Stimulated activated CD8-positive, alpha-beta memory T cell treated with anti-CD3 and anti-CD28 coated beads, Interleukin-2, amount 100 ng/mL, for 1 hour (primary cell): ENCODE results near the gene CT45A2.
"Not testable (repeated sequence)": the region's sequence is repeated elsewhere in the genome, so short reads cannot be mapped to it uniquely, and the experiment has no call there.

ENCODE experiments used
- DNase-seq, 2 donors: peaks; one replicate each; pipeline ENCODE4 v3.0.0-alpha.2; 2020; ENCODE audit warnings: low read depth in 2 of 2

Gene CT45A2

GRCh38 chrX:135819912-135820311 lies at the start of gene CT45A2:
Gene CT45A2, minus strand, starts transcription at chrX:135820012. Its CDS starts 3,747 bp downstream, at chrX:135816265.
- DNase-seq, result not testable (repeated sequence)

- DNase-seq, result not testable (repeated sequence)
These were observed 34.6 kb upstream of the CT45A2 start, which contains the start of gene CT45A8 for GRCh38 chrX:135854438-135854837. Gene CT45A8, minus strand, starts transcription at chrX:135854538. Its CDS starts 3,755 bp downstream, at chrX:135850783.

- not testable (repeated sequence) for DNase-seq
These were observed 17.4 kb upstream of the CT45A2 start, which contains the start of gene CT45A7 for GRCh38 chrX:135837180-135837579. Gene CT45A7, minus strand, starts transcription at chrX:135837280. Its CDS starts 3,747 bp downstream, at chrX:135833533.

GRCh38 chrX:135802687-135803086 lies 17.1 kb downstream of the CT45A2 start, which contains the start of gene CT45A6:
Gene CT45A6, minus strand, starts transcription at chrX:135802787. Its CDS starts 3,794 bp downstream, at chrX:135798993.
- not testable (repeated sequence) for DNase-seq

- not testable (repeated sequence) for DNase-seq
These were observed 34.4 kb downstream of the CT45A2 start, which contains the start of gene CT45A5 for GRCh38 chrX:135785403-135785802. Gene CT45A5, minus strand, starts transcription at chrX:135785503. Its CDS starts 3,774 bp downstream, at chrX:135781729.

- not testable (repeated sequence) for DNase-seq
These were observed 51.7 kb downstream of the CT45A2 start, which contains the start of gene CT45A3 for GRCh38 chrX:135768091-135768490. Gene CT45A3, minus strand, starts transcription at chrX:135768191. Its CDS starts 3,747 bp downstream, at chrX:135764444.
